Measurements from ENCODE around the gene CPXM2.

CPXM2 gene

GRCh38 chr10:123903621-123904020, 12.0 kb upstream of the CPXM2 start:
- no peak for DNase-seq

- DNase-seq: no peak
Observed at GRCh38 chr10:123901621-123902020, 10.0 kb upstream of the CPXM2 start.

- no peak for DNase-seq
Observed at GRCh38 chr10:123897146-123897545, 5.5 kb upstream of the CPXM2 start.

- no peak for DNase-seq
Observed at GRCh38 chr10:123896246-123896927, 4.8 kb upstream of the CPXM2 start.

- DNase-seq: no peak
Observed at GRCh38 chr10:123893651-123894050, 2.0 kb upstream of the CPXM2 start.

GRCh38 chr10:123890756-123891143, 857 bp downstream of the CPXM2 start:
- DNase-seq: no peak

GRCh38 chr10:123890226-123890625, 1.4 kb downstream of the CPXM2 start:
- no peak for DNase-seq

GRCh38 chr10:123889821-123890220, 1.8 kb downstream of the CPXM2 start:
- no peak for DNase-seq

- no peak for DNase-seq
Observed at GRCh38 chr10:123888751-123889150, 2.9 kb downstream of the CPXM2 start.

GRCh38 chr10:123888256-123888655, 3.4 kb downstream of the CPXM2 start:
- no peak for DNase-seq

- DNase-seq: no peak
Observed at GRCh38 chr10:123886292-123886691, 5.3 kb downstream of the CPXM2 start.

GRCh38 chr10:123885406-123886170, 6.0 kb downstream of the CPXM2 start:
- no peak for DNase-seq

GRCh38 chr10:123884907-123885381, 6.7 kb downstream of the CPXM2 start:
- DNase-seq: no peak

- DNase-seq: no peak
Observed at GRCh38 chr10:123884351-123884906, 7.2 kb downstream of the CPXM2 start.

GRCh38 chr10:123883673-123884320, 7.8 kb downstream of the CPXM2 start:
- no peak for DNase-seq

- no peak for DNase-seq
Observed at GRCh38 chr10:123882681-123883445, 8.7 kb downstream of the CPXM2 start.

GRCh38 chr10:123882177-123882576, 9.4 kb downstream of the CPXM2 start:
- DNase-seq: no peak

- DNase-seq: no peak
Observed at GRCh38 chr10:123879606-123880257, 11.9 kb downstream of the CPXM2 start.

- no peak for DNase-seq
Observed at GRCh38 chr10:123878666-123879303, 12.8 kb downstream of the CPXM2 start.

- DNase-seq: no peak
Observed at GRCh38 chr10:123870260-123870659, 21.3 kb downstream of the CPXM2 start.

GRCh38 chr10:123869020-123869414, 22.6 kb downstream of the CPXM2 start:
- no peak for DNase-seq

Data from SW 1271 (cell line).